ENCODE measurements around the gene RAD51AP2. TPM values are rescaled to one million over a fixed set of nuclear protein-coding genes. Genes with fewer than 3 reads are reported as not detected.

RAD51AP2 gene
- not detected in 2 replicates for total RNA-seq

DNA sequence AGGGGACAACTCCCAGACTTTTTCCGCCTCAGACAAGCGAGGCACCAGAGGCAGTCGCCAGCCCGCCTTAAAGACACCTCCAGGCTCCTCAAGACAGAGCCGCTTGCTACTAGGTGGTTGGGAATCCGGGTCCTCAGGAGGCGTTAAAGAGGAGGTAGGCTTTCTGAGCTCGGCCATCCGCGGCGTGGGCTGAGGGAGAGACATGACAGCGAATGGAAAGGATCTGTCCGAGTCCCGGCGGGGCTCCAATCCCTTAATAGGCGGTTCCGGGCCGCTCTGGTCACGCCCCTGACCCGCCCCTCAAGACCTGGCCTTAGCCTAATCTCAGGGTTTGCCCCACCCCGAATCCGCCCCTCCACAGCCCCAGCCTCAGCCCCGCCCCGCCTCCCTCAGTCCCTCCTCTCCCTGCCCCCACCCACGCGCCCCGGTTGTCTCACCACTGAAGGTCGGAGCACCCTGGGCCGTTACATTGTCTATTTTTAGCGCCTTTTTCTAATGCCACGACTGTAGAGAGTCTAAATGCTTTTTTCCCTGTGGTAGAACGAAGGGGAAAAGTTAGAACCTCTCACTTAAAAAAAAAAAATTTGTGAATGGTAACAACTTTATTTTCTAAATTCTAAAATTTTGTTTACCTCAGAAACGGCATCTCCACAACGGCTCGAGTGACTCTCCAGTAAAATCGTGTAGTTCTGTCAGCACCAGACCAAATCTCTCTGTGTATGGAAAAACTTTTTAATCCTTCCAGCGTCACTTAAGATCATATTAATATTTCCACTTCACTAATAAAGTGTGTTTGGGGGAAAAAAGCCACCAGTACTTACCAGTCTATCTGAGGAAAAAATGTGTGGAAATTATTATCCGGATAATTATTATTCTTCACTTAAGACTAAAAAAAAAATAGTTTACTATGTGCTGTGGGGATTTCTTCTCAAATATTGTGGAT is at the start of gene RAD51AP2:
RAD51AP2 (minus strand) TSS at position 229 of the 943 bp plus-strand sequence; CDS start at position 204, 25 bp downstream.

DNA sequence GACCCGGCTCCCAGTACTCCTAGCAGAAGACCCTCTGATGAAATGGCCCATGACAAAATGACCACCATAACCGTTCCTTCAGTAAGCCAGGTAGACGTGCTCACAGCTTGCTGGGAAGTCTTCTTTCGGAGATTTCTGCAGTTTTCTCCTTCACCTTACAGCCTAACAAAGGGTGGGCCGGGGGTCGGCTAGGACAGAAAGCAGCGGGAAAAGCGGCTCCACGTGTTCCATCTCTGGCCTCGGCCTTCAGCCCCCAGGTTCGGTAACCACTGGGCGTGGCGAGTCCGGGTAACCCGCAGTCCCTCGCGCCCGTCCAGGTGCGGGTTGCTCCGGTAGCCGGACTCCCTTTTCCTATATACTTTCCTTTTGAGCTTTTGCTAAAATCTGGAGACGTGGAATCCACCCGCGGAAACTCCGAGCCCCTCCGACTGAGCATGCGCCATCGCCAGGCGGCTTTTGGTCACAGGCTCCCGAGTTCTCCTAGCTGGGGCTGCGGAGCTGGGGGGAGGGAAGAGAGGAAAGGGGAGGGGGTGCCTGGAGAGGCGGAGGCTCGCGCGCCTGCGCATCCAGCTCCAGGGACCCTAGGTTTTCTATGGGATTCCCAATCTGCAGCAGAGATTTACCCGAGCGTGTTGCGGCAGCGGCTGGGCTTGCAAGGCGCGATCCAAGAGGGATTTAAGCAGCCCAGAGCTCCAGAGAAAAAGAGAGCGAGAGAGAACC is 22.0 kb upstream of the RAD51AP2 start, which contains the start of gene VSNL1:
VSNL1 (plus strand) TSS at position 604 of the 720 bp plus-strand sequence. CDS start 51,379 bp downstream, outside the sequence.

Other genes with a start within 250 kb of the RAD51AP2 start
- not detected in 2 replicates for gene VSNL1, start 22.3 kb upstream of the RAD51AP2 start, total RNA-seq
- gene SMC6, start 235.4 kb upstream of the RAD51AP2 start, total RNA-seq = 13.0 and 20.9 TPM in 2 replicates
- 4.7 and 5.1 TPM in 2 replicates for gene GEN1, start 235.7 kb upstream of the RAD51AP2 start, total RNA-seq